ENCODE results near the gene GMPS. TPM values are rescaled to one million over a fixed set of nuclear protein-coding genes. Genes with fewer than 3 reads are reported as not detected.
A peak's percentile ranks its signal among the peaks of the same experiment; 100 is the strongest.

Gene GMPS
- total and polyA plus RNA-seq, 2 of the 4 experiments (the other 2 are of a cell fraction): 33.9 to 52.5 TPM

- Histone ChIP-seq H2AK9ac (replicated peaks; ENCODE audit: low read depth, low read length, poor library complexity) (no peak overlapping the region), H2AK5ac (ENCODE audit: low read depth, low read length) (no peak overlapping the region), H2AFZ (replicated peaks; ENCODE audit: low read length, poor library complexity) (no peak overlapping the region), H3K4me2 (ENCODE audit: low read depth, low read length) (no peak overlapping the region), H3K9me1 (ENCODE audit: insufficient read depth, low read length) (peaks cover 2% of the 10 kb centered on the region; the same call in 1 of the 2 replicates), H3K56ac (ENCODE audit: extremely low read depth, insufficient read depth, low read length) (no peak overlapping the region), H2BK20ac (ENCODE audit: low read depth, low read length) (no peak overlapping the region), H3K9ac (ENCODE audit: low read depth, low read length) (no peak overlapping the region), H3K36me3 (ENCODE audit: control insufficient read depth, insufficient read depth, low read length) (no peaks in the 10 kb centered on the region), H2BK15ac (ENCODE audit: low read depth, low read length) (no peak overlapping the region), H3K4ac (ENCODE audit: low read depth, low read length) (no peak overlapping the region), H4K5ac (ENCODE audit: low read depth, low read length) (no peak overlapping the region), H2BK120ac (ENCODE audit: low read depth, low read length) (no peak overlapping the region), H3K9me3 (ENCODE audit: control insufficient read depth, insufficient read depth, low read length) (no peaks in the 10 kb centered on the region), H4K20me1 (ENCODE audit: insufficient read depth, low read length) (peaks cover 55% of the 10 kb centered on the region), H3K79me1 (ENCODE audit: low read depth in 1 of 2, low read length in 2 of 2) (peaks cover 0 to 32% of the 10 kb centered on the region in 2 experiments; a peak in 3 of 4 replicates), H3K4me3 (ENCODE audit: insufficient read depth, low read depth, low read length) (no peak overlapping the region), H3K14ac (replicated peaks; ENCODE audit: low read depth, low read length) (no peak overlapping the region), H4K91ac (ENCODE audit: insufficient read depth, low read depth, low read length) (no peak overlapping the region), H2BK5ac (ENCODE audit: low read depth, low read length, poor library complexity, severe bottlenecking) (no peak overlapping the region), H3K27me3 (ENCODE audit: control insufficient read depth, insufficient read depth, low read length) (no peaks in the 10 kb centered on the region), H3K27ac (ENCODE audit: insufficient read depth, low read length) (no peak overlapping the region), H3K4me1 (ENCODE audit: control insufficient read depth, insufficient read depth, low read length) (0 out of 2 replicates have a peak, but pooled peaks cover 2% of the 10 kb centered on the region), H3K23ac (ENCODE audit: low read depth, low read length) (peak overlapping the region; percentile 35; the same call in 1 of the 2 replicates), H3K18ac (ENCODE audit: low read depth, low read length) (no peak overlapping the region), H4K8ac (ENCODE audit: low read depth in 2 of 2, low read length in 2 of 2) (no peak overlapping the region)
- TF ChIP-seq CEBPB (IDR thresholded peaks at IDR 0.05; ENCODE audit: low read depth, low read length): no peak
- no CpG with 5 or more reads among the region's 3 CpGs for WGBS, 2 experiments (ENCODE audit: extremely low coverage in 2 of 2, insufficient read length in 1 of 2)
- CTCF ChIA-PET: no interaction called here
- dilution Hi-C loops (cut with HindIII; ENCODE audit: low sequenced_read_pairs, unreplicated experiment) (no loop called here), in situ Hi-C loops (cut with MboI; ENCODE audit: low sequenced_read_pairs) (no loop called here), intact Hi-C loops (cut with micrococcal nuclease) (no loop called here)
- ATAC-seq (ENCODE audit: low read depth): no peak
- POLR2A ChIA-PET (ENCODE audit: unreplicated experiment): no interaction called here
- BruUV-seq (replicated peaks): no TSS peak
- DNase-seq: no peak
Observed at GRCh38 chr3:155876037-155876436, 5.6 kb downstream of the GMPS start.
